GM23338 (cell line): ENCODE results near the gene CDC42SE1.

Source experiments
- EZH2 ChIP-seq: fragments of 200-600 bp; sonication (generic); IDR thresholded peaks from one replicate; pipeline ENCODE4 v1.8.0; 2017; ENCODE audit warnings: antibody characterized with exemption, mild to moderate bottlenecking, low read depth; ENCODE audit not compliant: unreplicated experiment
- EZH2phosphoT487 ChIP-seq: fragments of 200-600 bp; sonication (generic); IDR thresholded peaks from one replicate; pipeline ENCODE4 v1.8.1; 2018; ENCODE audit warnings: antibody characterized with exemption; ENCODE audit not compliant: unreplicated experiment
- JUNB ChIP-seq: IDR thresholded peaks from one replicate; pipeline ENCODE4 v1.6.1; 2016; ENCODE audit warnings: antibody characterized with exemption; ENCODE audit not compliant: unreplicated experiment
- POLR2AphosphoS5 ChIP-seq: IDR thresholded peaks from 2 replicates; pipeline ENCODE4 v1.6.1; 2016; ENCODE audit warnings: antibody characterized with exemption, low read depth
- TF ChIP-seq, protein P1 (sequence below), 2 experiments: fragments of 200-600 bp in 1 of 2; sonication (generic) in 1 of 2; conservative IDR thresholded peaks; 2 replicates each; pipeline versions ENCODE4 v1.5.1 to v1.6.1; 2016 to 2017; ENCODE audit warnings: antibody characterized with exemption in 2 of 2, low read depth in 2 of 2, mild to moderate bottlenecking in 2 of 2, moderate library complexity in 1 of 2
- TF ChIP-seq, protein P2 (sequence below): IDR thresholded peaks from one replicate; pipeline ENCODE4 v1.6.1; 2018; ENCODE audit warnings: antibody characterized with exemption; ENCODE audit not compliant: unreplicated experiment

DNA sequence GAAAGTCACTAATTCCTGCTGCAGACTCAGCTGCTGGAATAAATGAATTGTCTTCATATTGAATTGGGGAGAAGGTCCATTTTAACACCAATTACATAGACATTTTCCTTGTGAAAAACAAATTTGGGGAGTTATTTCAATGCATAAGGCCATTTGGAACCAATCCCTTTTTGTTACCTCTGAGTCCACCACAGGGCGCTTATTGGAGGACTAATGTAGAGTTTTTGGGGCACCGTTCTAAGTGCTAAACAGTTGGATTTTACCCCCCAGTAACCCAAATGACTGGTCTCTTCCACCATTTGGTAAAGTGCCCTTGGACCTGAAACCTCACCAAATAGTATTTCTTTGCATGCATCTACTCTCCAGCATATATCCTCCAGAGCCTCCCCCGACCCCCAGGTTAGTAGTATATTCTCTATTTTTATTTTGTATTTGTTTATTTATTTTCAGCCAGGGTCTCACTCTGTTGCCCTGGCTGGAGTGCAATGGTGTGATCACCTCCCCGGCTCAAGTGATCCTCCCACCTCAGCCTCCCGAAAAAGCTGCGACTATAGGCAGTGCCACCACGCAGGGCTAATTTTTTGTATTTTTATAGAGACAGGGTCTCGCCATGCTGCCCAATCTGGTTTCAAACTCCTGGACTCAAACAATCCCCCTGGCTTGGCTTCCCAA, 49.6 kb downstream of the CDC42SE1 start:
- TF ChIP-seq, protein P1, sequence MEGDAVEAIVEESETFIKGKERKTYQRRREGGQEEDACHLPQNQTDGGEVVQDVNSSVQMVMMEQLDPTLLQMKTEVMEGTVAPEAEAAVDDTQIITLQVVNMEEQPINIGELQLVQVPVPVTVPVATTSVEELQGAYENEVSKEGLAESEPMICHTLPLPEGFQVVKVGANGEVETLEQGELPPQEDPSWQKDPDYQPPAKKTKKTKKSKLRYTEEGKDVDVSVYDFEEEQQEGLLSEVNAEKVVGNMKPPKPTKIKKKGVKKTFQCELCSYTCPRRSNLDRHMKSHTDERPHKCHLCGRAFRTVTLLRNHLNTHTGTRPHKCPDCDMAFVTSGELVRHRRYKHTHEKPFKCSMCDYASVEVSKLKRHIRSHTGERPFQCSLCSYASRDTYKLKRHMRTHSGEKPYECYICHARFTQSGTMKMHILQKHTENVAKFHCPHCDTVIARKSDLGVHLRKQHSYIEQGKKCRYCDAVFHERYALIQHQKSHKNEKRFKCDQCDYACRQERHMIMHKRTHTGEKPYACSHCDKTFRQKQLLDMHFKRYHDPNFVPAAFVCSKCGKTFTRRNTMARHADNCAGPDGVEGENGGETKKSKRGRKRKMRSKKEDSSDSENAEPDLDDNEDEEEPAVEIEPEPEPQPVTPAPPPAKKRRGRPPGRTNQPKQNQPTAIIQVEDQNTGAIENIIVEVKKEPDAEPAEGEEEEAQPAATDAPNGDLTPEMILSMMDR (conservative IDR thresholded peaks at IDR 0.05; ENCODE audit: low read depth in 2 of 2) = no peak
- TF ChIP-seq EZH2phosphoT487 = no peak
- TF ChIP-seq POLR2AphosphoS5 = no peak
- TF ChIP-seq EZH2 = no peak
- no peak for TF ChIP-seq JUNB
- TF ChIP-seq, protein P2, sequence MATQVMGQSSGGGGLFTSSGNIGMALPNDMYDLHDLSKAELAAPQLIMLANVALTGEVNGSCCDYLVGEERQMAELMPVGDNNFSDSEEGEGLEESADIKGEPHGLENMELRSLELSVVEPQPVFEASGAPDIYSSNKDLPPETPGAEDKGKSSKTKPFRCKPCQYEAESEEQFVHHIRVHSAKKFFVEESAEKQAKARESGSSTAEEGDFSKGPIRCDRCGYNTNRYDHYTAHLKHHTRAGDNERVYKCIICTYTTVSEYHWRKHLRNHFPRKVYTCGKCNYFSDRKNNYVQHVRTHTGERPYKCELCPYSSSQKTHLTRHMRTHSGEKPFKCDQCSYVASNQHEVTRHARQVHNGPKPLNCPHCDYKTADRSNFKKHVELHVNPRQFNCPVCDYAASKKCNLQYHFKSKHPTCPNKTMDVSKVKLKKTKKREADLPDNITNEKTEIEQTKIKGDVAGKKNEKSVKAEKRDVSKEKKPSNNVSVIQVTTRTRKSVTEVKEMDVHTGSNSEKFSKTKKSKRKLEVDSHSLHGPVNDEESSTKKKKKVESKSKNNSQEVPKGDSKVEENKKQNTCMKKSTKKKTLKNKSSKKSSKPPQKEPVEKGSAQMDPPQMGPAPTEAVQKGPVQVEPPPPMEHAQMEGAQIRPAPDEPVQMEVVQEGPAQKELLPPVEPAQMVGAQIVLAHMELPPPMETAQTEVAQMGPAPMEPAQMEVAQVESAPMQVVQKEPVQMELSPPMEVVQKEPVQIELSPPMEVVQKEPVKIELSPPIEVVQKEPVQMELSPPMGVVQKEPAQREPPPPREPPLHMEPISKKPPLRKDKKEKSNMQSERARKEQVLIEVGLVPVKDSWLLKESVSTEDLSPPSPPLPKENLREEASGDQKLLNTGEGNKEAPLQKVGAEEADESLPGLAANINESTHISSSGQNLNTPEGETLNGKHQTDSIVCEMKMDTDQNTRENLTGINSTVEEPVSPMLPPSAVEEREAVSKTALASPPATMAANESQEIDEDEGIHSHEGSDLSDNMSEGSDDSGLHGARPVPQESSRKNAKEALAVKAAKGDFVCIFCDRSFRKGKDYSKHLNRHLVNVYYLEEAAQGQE = no peak
